Embryonic facial prominence (tissue), 1 donor: Measurements from ENCODE around the gene KLHL34.

Source experiments
- DNase-seq: peaks from one replicate; pipeline ENCODE4 v3.0.0-alpha.2; 2016; ENCODE audit errors: extremely low spot score

KLHL34 gene, protein sequence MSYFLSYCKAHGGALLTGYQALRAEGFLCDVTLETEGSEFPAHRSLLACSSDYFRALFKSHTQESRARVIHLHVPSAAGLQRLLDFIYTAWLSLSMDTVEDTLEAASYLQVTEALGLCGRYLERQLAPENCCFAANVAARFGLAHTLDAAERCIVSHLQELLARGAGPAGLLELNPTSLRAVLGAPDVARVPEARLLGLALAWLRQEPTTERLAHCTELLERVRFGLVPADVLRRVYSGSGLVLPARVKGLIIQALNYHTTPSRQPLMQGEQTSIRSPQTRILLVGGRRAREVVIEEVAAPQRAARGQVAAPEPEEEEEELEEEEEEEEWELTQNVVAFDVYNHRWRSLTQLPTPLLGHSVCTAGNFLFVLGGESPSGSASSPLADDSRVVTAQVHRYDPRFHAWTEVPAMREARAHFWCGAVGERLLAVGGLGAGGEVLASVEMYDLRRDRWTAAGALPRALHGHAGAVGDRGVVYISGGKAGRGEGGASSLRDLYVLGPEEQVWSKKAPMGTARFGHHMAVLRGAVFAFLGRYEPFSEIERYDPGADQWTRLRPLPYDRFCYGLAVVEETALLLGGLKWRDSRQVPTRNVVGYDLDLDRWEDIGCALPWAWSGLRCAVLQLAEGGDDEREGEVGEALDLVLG

DNA sequence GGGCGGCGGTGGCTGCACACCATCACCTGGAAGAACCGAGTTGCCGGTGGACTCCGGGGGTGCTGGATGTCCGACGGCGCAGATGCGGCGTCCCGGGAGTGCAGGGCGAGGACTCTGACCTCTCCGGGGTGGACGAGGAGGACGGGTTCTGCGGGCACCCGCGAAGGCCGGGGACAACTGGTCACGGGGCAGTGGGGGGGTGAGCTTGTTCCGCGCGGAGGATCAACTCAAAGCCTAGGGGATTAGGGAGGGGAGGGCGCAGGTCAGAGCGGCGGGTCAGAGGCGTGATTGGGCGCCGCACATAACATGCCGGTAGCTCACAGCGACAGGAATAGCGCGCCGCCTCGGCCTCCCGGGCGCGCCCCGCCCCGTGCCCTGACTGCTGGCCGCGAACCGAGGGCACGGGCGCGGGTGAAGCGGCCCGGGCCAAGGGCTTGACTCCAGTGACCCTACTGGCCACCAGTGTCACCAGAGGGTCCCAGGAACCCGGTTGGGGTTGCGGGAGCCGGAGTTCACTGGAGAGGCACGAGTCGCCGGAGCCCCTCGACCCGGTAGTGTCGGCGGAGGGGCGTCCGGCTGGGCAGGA lies at the start of gene KLHL34:
TSS of gene KLHL34 (minus strand) at position 179 of the 586 bp plus-strand sequence. CDS start 542 bp downstream, outside the sequence.
- no peak for DNase-seq

DNA sequence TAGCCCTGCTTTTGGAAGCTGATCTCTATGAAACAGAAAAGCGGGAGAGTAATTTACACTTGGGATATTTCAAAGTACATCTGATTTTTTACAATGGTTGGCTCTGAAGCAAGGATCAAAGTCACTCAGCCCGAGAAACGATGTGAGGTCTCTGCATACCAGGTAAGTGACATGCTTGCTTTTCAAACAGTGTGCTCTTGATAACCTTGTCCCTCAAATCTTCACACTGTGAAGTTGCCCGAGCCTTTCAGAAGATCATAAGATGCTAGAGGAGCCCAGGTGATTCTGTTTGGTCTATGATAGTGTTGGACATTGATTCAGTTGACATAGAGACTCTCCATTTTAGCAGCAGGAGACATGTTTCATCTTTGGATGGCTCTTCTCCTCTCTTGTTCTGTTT lies 47.1 kb upstream of the KLHL34 start:
- no peak for DNase-seq

DNA sequence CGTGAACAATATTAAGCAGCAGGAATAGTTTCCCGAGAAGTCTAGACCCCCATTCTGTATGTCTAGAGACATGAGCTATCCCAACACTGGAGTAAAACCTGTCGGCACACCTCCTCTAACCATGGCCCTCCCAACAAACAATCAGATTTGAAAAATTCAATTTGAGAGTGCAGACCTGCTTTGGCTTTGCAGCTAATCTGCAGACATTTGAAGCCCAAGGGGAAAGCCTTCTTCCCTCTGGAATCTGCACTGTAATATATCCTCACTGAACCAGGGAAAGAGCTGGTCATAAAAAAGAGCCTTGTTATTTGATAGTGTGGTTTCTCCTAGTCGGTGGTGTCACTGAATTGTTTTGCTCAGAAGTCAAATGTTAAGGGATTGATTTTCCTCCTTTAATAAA lies 44.6 kb upstream of the KLHL34 start:
- DNase-seq: no peak

DNA sequence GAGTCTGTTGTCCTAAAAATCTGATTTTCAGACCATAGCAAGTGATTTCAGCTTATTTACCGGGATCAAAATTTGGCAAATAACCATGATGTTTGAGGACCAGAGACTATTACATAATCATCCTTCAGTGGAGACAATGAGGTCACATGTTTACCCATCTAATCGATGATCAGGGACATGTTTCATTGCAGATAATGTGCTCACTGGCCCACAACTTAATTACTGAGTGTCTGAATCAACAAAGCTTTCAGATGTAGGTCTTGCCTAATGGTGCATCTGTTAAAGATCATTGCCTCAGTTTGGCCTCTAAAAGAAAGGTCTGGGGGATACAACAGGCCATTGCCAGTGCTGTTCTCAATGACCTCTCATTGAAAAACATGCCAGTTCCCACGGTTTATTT lies 42.8 kb upstream of the KLHL34 start:
- DNase-seq: no peak

DNA sequence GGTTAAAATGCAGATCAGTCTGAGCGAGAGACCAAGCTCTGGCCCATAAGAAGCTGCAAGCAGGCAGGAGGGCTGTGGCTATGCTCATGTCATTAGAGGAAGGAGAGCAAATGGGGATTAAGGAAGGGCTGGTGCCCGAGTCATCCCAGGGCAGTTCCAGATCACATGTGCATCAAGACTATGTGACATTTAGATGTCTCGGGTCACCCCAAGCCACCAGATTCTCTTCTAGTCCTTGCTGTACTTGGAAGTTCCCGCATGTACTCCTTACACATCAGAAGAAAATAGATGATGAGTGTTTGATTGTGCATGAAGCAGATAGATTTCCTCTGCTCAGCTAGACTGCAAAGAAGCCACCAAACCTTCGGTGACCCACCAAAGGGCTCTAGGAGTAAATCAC lies 42.1 kb upstream of the KLHL34 start:
- no peak for DNase-seq

DNA sequence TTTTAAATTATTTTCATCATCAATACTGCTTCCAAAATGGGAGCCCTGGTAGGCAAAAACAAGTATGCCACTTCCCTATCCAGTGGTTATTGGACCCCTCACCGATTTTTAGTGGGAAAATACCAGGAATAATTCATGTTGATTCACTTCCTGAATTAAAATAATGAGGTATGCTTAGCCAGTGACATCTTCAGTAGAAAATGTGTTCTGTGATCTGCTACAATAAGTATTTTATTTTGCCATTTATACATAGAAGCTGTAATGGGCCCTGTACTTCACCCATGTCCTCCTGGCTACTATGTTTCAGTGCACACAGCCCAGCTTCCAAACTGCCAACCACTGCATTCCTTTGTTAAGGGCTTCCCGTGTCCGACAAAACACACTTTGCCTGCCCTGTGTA lies 41.0 kb upstream of the KLHL34 start:
- no peak for DNase-seq

DNA sequence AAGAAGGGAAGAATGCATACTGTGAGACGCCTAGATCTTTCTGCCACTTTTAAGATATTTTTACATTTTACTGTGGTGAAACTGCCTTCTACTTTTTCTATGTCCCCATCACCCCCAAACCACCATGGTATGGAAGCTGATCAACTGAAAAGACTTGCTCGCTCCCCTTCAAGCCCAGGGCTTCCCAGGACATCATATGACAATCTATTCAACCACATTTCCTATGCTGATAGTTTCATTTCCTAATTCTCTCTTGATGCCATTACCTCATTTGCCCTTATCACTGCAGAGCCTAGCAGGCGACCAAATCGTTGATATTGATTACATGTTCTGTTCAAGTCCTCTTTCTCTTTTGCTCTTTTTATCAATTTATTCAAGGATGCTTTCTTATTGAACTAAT lies 40.1 kb upstream of the KLHL34 start:
- DNase-seq: no peak

DNA sequence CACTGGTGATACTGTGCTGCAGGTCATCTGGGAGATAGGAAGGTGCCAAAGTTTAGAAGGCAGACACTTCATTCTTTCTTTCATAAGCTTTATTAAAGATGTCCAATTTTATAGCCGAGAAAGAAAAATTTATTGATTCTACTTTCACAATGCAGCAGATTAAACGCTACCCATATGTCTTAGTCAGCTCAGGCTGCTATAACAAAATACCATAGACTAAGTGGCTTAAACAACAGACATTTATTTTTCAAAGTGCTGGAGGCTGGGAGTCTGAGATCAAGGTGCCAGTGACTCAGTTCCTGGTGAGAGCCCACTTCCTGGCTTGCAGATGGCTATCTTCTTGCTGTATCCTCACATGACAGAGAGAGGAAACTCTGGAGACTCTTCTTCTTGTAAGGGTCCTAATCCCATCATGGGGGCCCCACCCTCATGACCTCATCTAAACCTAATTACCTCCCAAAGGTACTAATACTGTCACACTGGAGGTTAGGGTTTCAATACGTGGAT lies 33.4 kb upstream of the KLHL34 start:
- no peak for DNase-seq

DNA sequence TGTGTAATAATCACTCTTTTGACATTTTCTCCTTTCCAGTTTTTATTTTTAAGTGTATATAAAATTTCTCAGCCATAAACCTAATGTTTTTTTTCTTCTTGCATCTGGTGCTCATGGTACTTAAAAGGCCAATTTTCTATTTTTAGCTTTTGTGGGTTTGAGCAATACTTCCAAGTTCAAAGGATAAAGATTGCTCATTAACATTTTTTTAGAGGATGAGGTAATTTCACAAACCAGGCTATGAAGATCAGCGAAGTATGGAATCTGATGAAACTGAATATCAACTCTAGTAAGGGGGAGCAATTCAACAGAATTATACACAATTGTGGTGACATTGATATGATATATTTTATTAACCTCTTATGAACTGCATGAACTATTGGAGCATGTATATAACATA lies 25.8 kb upstream of the KLHL34 start:
- DNase-seq: no peak

DNA sequence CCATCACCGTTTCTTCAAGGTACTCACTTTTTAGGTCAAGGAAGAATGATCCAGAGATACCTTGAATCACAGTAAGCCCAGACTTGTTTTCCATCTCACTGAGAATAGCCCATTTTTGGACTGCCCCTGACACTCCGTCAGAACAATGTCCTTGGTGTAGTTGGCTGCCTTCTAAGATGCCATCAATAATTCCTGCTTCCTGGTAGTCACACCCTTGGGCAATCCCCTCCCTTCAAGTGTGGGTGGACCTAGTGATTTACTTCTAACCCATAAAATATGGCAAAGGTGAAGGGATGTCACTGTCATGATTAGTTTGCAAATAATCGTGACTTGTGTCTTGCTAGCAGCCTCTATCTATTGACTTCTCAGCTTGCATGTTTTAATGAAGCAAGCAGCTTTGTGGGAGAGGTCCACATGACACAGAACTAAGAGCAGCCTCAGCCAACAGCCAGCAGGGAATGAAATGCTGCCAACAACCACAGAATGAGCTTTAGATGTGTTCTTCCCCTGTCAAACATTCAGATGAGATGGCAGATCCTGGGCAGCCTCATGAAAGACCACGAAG lies 20.0 kb upstream of the KLHL34 start:
- DNase-seq: no peak

DNA sequence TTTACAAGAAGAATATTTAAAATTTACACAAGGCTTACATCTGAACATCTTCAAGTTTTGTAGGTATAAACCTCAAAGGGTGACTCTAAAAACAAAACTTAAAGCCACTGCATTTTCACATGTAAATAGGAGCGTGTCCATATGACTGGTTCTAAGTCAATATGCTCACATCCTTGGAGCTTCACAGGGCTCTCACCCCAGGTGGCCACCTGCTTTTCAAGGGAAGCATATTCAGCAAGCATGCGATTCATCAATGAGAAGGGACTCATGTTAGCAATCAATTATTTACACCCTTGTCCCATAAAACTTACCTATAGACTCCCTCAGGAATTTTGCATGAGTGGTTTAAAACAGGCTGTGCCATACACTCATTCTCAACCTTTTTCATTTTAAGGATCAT lies 17.8 kb upstream of the KLHL34 start:
- DNase-seq: no peak

DNA sequence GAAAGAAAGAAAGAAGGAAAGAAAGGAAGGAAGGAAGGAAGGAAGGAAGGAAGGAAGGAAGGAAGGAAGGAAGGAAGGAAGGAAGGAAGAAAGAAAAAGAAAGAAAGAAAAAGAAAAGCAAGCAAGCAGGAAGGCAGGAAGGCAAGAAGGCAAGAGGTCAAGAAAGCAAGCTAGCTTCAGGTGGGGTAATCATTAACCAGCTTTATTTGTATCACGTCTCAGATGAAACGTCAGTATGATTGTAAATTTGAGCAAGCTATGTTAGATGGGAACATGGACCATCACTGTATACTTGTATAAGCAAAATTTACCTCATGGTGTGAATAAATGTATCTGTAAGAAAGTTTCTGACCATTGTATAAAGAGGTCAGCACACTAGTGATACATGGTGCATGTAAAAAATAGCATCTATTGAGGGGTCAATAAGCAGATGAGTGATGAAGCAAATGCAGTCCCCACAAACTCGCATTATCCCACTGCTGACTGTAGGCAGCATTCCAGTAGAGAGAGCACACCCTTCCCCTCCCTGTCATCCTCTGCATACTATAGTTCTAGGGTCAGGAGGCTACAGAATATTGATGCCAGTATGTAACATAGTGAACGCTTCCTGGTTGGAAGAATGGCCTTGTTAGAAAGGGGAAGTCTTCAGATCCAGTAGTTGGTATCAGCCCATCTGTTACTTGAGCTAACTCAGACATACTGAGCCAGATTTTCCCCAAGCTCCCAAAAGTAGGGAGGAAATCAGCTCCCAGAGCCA lies 16.5 kb upstream of the KLHL34 start:
- DNase-seq: no peak

DNA sequence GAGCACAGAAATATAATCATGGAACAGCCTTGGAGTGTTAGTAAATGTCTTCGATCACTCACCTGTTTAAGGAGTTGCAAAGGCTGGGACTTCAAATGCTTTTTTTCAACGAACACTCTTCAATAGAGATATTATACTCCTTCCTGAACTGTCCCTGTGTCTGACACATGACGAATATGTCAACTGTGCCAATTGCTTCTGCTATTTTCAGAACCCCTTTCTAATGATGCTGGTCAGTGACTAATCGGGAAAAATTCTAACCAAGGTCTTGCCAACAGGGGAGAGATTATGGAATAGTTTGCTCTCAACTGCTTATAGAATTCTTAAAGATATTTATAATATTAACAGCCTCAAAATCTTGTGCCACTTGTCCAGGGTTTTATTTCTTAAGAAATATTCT lies 8.5 kb upstream of the KLHL34 start:
- no peak for DNase-seq

DNA sequence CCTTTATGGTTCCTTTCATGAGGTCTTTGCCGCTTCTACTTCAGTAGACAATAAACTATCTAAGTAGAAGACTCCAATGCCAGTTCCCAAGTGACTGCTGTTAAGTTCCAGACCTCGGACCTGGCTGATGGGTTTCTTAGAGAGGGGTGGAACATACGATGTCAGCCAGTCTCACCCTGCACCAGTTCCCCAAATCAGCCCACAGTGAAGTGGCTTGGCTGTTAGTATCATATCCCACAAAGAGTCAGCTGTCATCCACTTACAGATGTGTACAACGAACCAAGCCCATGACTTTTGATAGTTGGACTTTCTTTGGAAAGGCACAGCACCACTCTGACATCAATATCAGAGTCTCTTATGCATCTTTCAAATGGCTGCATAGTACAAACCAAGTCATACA lies 8.1 kb upstream of the KLHL34 start:
- no peak for DNase-seq

DNA sequence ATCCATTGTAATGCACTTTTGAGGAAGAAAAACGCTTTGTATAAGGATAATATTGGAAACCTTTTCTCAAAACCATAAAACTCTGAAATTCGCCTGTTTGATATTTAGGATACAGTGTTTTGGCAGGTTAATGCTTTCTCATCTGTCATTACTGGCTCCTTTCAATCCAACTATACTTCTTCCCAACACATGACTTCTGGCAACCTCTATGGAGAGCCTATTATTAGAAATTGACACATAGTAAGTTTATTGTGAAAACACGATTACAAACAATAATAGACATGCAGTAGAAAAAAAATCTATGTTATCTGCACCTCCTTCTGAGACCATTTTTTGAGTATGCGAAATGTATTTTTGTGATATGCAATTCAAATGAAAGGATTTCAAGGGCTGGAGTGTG lies 4.6 kb upstream of the KLHL34 start:
- no peak for DNase-seq

DNA sequence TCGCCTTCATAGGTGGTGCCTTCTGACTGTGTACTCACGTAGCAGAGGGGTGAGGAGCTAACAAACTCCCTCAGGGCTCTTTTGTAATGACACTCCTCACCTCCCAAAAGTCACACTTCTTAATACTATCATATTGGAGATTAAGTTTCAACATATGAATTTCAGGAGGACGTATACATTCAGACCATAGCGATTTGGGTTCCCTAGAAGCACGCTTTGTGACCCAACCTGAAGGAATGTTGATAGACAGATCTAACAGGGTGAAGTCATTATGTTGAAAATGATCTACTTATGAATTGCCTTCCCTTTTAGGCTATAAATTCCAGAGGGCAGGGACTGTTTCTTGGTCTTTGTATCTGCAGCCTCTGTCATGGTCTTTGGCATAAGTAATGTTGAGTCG lies 3.2 kb upstream of the KLHL34 start:
- no peak for DNase-seq

DNA sequence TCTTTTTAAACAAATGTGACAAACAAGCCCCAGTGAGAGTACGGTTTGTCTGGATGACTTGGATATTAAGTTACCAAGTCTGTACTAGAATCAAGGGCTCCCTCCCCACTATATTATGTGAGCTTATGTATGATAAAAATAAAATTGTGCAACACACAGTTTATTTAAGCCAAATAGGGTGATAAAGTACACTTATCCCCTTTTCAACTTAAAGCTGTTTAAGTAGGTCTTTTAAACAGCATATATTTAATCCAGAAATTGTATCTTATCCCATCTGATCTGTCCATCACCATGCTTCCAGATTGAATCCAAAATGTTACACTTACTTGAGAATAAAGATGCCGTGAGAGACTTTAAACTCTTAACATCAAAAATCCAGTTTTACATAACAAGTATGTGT lies 2.0 kb upstream of the KLHL34 start:
- DNase-seq: no peak

DNA sequence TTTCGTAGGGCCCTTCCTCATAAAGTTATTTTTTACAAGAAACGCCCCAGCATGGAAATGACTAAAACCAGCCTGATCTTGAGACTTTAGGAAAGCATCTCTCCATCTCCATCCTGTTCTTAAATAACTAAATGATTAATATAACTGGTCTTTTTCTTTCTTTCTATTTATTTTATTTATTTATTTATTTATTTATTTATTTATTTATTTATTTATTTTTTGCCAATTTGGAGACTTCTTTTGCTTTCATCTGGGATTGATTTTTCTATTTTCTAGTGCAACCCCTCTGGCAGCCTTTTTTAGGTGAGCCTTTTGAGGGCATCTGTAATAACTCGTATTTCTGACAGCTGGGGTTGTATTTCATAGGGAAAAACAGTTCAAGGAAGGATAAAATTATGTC lies 1.2 kb upstream of the KLHL34 start:
- no peak for DNase-seq

DNA sequence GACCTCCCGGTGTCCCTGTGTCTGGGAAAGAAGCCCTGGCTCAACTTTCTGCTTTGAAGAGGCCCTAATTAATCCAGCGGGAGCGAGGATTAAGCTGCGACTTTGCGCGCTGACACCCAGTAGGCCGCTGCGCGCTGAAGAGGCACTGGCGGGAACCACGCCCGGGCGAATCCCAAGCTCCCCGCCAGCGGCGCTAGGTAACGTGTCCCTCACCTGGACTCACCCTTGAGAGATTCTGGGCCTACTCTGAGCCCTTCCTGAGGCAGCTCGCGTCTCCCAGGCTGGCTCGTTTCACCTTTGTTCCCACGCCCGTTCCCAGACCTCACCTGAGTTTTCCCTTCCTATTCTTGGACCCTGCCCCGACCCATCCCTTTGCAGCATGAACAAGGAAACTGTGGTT lies 616 bp upstream of the KLHL34 start:
- no peak for DNase-seq

DNA sequence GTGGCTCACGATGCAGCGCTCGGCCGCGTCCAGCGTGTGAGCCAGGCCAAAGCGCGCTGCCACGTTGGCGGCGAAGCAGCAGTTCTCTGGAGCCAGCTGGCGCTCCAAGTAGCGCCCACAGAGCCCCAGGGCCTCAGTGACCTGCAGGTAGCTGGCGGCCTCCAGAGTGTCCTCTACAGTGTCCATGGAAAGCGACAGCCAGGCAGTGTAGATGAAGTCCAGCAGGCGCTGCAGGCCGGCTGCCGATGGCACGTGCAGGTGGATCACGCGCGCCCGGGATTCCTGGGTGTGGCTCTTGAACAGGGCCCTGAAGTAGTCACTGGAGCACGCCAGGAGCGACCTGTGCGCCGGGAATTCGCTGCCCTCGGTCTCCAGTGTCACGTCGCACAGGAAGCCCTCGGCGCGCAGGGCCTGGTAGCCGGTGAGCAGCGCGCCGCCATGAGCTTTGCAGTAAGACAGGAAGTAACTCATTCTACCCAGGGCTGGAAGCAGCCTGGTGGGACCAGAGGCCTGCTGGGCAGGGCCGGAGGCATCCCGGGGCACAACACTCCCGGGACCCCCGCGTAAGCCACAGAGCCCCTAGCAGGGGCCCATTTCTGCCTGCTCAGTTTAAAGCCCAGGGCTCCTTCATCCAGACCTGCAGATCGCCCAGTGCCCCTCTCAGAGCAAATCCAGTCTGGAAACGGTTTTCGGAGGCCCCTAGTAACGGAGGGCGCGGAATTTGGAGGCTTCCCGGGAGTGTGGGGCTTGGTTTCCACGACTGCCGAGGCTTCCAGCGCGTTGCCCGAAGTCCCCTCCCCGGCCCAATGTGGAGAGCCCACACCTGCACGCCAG lies 595 bp downstream of the KLHL34 start:
- no peak for DNase-seq
